ENCODE measurements around the gene POLG. TPM values are rescaled to one million over a fixed set of nuclear protein-coding genes. Genes with fewer than 3 reads are reported as not detected.

The POLG gene
- total and polyA plus RNA-seq, 2 of the 4 experiments (the other 2 are of a cell fraction): 19.9 to 30.6 TPM

DNA sequence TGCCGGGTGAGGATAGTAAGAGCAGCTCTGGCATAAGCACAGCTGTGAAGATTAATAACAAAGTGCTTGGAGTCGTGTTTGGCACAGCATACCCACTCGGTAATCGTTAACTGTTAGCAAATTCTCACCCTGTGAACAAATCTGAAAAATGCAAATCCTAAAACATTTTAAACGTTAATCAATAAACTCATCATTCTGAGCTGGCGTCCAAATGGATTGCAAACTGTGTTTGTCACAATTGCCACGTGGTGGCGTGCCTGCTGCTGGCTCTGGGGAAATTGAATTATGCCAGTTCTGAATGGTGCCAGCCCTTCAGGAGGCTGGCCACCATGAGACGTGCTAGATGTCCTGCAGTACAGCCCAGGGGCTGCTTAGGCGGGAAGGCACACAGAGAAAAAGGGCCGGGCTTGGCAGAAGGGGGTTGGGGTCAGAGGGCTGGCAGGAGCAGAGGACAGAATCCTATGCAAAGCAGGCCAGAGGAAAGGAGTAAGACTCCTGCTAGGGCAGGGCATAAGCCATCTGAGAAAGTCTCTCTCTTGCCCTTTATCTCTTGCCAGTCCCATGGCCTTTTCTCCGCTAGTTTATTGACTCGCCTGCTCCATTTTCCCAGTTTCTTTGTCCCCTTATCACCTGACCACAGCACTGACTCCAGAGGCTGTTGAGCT lies 22.1 kb upstream of the POLG start:
- ChIA-PET POLR2A (ENCODE audit: unreplicated experiment) (no interaction called here), CTCF (interaction anchor here (0.9 to 2.6 kb wide), 7 partner anchors 8 to 116 kb away, joined by 3 to 6 read pairs (median 4); no protein-coding TSS in a partner anchor)
- no peak overlapping the region for H3K56ac ChIP-seq (ENCODE audit: extremely low read depth, insufficient read depth, low read length)
- H3K9ac ChIP-seq (ENCODE audit: low read depth, low read length): no peak overlapping the region
- H3K79me1 ChIP-seq (ENCODE audit: low read depth in 1 of 2, low read length in 2 of 2): no peaks in the 10 kb centered on the region
- peaks cover 69% of the 10 kb centered on the region for H3K27me3 ChIP-seq (ENCODE audit: control insufficient read depth, insufficient read depth, low read length)
- H3K9me3 ChIP-seq (ENCODE audit: control insufficient read depth, insufficient read depth, low read length): no peaks in the 10 kb centered on the region
- TF ChIP-seq, protein P1, sequence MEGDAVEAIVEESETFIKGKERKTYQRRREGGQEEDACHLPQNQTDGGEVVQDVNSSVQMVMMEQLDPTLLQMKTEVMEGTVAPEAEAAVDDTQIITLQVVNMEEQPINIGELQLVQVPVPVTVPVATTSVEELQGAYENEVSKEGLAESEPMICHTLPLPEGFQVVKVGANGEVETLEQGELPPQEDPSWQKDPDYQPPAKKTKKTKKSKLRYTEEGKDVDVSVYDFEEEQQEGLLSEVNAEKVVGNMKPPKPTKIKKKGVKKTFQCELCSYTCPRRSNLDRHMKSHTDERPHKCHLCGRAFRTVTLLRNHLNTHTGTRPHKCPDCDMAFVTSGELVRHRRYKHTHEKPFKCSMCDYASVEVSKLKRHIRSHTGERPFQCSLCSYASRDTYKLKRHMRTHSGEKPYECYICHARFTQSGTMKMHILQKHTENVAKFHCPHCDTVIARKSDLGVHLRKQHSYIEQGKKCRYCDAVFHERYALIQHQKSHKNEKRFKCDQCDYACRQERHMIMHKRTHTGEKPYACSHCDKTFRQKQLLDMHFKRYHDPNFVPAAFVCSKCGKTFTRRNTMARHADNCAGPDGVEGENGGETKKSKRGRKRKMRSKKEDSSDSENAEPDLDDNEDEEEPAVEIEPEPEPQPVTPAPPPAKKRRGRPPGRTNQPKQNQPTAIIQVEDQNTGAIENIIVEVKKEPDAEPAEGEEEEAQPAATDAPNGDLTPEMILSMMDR (conservative IDR thresholded peaks at IDR 0.05; ENCODE audit: low read depth, low read length): peak; percentile 39
- TF ChIP-seq MAZ (IDR thresholded peaks at IDR 0.05; ENCODE audit: borderline replicate concordance, low read depth, low read length) (no peak), MAFK (IDR thresholded peaks at IDR 0.05; ENCODE audit: low read depth, low read length) (no peak), SMC3 (IDR thresholded peaks at IDR 0.05; ENCODE audit: low read depth, low read length) (peak; percentile 32; the same call in 1 of the 2 replicates), BHLHE40 (IDR thresholded peaks at IDR 0.05; ENCODE audit: low read depth, low read length) (no peak), RAD21 (IDR thresholded peaks at IDR 0.05; ENCODE audit: low read length) (0 out of 2 replicates have a peak, but pooled peaks have one; percentile 9), CHD1 (IDR thresholded peaks at IDR 0.05; ENCODE audit: low read depth, low read length) (no peak), NFE2L2 (IDR thresholded peaks at IDR 0.05; ENCODE audit: low read depth, low read length) (no peak), RFX5 (IDR thresholded peaks at IDR 0.05; ENCODE audit: low read depth, low read length) (no peak)
- TF ChIP-seq, protein P2, sequence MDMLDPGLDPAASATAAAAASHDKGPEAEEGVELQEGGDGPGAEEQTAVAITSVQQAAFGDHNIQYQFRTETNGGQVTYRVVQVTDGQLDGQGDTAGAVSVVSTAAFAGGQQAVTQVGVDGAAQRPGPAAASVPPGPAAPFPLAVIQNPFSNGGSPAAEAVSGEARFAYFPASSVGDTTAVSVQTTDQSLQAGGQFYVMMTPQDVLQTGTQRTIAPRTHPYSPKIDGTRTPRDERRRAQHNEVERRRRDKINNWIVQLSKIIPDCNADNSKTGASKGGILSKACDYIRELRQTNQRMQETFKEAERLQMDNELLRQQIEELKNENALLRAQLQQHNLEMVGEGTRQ (IDR thresholded peaks at IDR 0.05; ENCODE audit: low read depth, low read length): peak; percentile 32; the same call in 1 of the 2 replicates
- no peak overlapping the region for H2AFZ ChIP-seq (replicated peaks; ENCODE audit: low read length, poor library complexity)
- H3K4me3 ChIP-seq (ENCODE audit: insufficient read depth, low read depth, low read length): no peak overlapping the region
- 28% methylated on average over 9 of the region's 13 CpGs; no CpG with 5 or more reads in 1 of the 2 experiments for WGBS, 2 experiments (ENCODE audit: extremely low coverage in 2 of 2, insufficient read length in 1 of 2)
- H3K27ac ChIP-seq (ENCODE audit: insufficient read depth, low read length): no peak overlapping the region
- no peak overlapping the region for H3K14ac ChIP-seq (replicated peaks; ENCODE audit: low read depth, low read length)
- ATAC-seq (ENCODE audit: low read depth) (no peak), DNase-seq (no peak)
- H3K23ac ChIP-seq (ENCODE audit: low read depth, low read length): no peak overlapping the region
- no peaks in the 10 kb centered on the region for H3K36me3 ChIP-seq (ENCODE audit: control insufficient read depth, insufficient read depth, low read length)
- H4K5ac ChIP-seq (ENCODE audit: low read depth, low read length): no peak overlapping the region
- no peak overlapping the region for H2BK5ac ChIP-seq (ENCODE audit: low read depth, low read length, poor library complexity, severe bottlenecking)
- no peaks in the 10 kb centered on the region for H3K9me1 ChIP-seq (ENCODE audit: insufficient read depth, low read length)
- no peak overlapping the region for H2BK15ac ChIP-seq (ENCODE audit: low read depth, low read length)
- no peak overlapping the region for H3K18ac ChIP-seq (ENCODE audit: low read depth, low read length)
- no peak overlapping the region for H4K8ac ChIP-seq (ENCODE audit: low read depth in 2 of 2, low read length in 2 of 2)
- H4K20me1 ChIP-seq (ENCODE audit: insufficient read depth, low read length): 0 out of 2 replicates have a peak, but pooled peaks cover 2% of the 10 kb centered on the region
- no peak overlapping the region for H2BK20ac ChIP-seq (ENCODE audit: low read depth, low read length)
- in situ Hi-C loops (cut with MboI; ENCODE audit: low sequenced_read_pairs): no loop called here
- no peak overlapping the region for H4K91ac ChIP-seq (ENCODE audit: insufficient read depth, low read depth, low read length)
- intact Hi-C loops (cut with micrococcal nuclease): no loop called here
- no peak overlapping the region for H2BK120ac ChIP-seq (ENCODE audit: low read depth, low read length)
- no peak overlapping the region for H3K4ac ChIP-seq (ENCODE audit: low read depth, low read length)
- no peak overlapping the region for H3K4me2 ChIP-seq (ENCODE audit: low read depth, low read length)
- dilution Hi-C loops (cut with HindIII; ENCODE audit: low sequenced_read_pairs, unreplicated experiment): no loop called here
- no peak overlapping the region for H2AK9ac ChIP-seq (replicated peaks; ENCODE audit: low read depth, low read length, poor library complexity)
- no TSS peak for BruUV-seq (replicated peaks)
- no peak overlapping the region for H2AK5ac ChIP-seq (ENCODE audit: low read depth, low read length)
- no peaks in the 10 kb centered on the region for H3K4me1 ChIP-seq (ENCODE audit: control insufficient read depth, insufficient read depth, low read length)

All from IMR-90 (cell line).